ENCODE measurements around the gene NPY2R.

DNA sequence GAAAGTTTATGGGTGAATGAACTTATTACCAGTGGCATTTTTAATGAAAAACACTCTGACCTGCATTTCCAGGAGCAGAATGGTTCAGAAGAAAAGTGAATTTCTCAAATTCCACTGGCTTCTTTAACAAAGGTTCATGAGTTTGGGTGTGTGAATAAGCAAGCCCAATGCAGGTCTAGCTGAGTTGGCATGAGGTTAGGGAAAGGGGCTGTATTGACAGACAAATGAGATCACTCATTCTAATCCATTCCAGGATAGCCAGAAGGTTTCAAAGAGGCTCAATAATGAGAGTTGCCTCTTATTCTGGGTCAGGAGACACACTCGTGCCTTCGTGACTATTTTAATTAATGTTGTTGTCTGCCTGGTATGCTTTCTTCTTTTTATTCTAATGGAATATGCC is 43.7 kb upstream of the NPY2R start:
- TF ChIP-seq HDGF (IDR thresholded peaks at IDR 0.05; ENCODE audit: borderline replicate concordance) = no peak
- no peak for TF ChIP-seq SP1 (IDR thresholded peaks at IDR 0.05)
- TF ChIP-seq FOXK2 (IDR thresholded peaks at IDR 0.05) = no peak
- TF ChIP-seq LEF1 (IDR thresholded peaks at IDR 0.05; ENCODE audit: borderline replicate concordance) = no peak
- TF ChIP-seq, protein P1, sequence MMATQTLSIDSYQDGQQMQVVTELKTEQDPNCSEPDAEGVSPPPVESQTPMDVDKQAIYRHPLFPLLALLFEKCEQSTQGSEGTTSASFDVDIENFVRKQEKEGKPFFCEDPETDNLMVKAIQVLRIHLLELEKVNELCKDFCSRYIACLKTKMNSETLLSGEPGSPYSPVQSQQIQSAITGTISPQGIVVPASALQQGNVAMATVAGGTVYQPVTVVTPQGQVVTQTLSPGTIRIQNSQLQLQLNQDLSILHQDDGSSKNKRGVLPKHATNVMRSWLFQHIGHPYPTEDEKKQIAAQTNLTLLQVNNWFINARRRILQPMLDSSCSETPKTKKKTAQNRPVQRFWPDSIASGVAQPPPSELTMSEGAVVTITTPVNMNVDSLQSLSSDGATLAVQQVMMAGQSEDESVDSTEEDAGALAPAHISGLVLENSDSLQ (IDR thresholded peaks at IDR 0.05) = no peak
- TF ChIP-seq BHLHE40 (IDR thresholded peaks at IDR 0.05; ENCODE audit: borderline replicate concordance) = no peak
- TF ChIP-seq FOXM1 (IDR thresholded peaks at IDR 0.05; ENCODE audit: borderline replicate concordance) = no peak
- no peak for TF ChIP-seq SUZ12 (IDR thresholded peaks at IDR 0.05)
- TF ChIP-seq ARNT (IDR thresholded peaks at IDR 0.05) = no peak
- no peak for TF ChIP-seq ZNF384 (IDR thresholded peaks at IDR 0.05)
- no peak for TF ChIP-seq ELF4 (IDR thresholded peaks at IDR 0.05)
- TF ChIP-seq FOXA1 (IDR thresholded peaks at IDR 0.05) = no peak
